ENCODE measurements around the gene CYP1A1. TPM values are rescaled to one million over a fixed set of nuclear protein-coding genes. Genes with fewer than 3 reads are reported as not detected.

The CYP1A1 gene
- total RNA-seq, 1 experiment from 2014 or later = not detected

- BruUV-seq (replicated peaks) = no TSS peak
- no peak for DNase-seq (ENCODE audit: unreplicated experiment)
- no peak overlapping the region for H3K27ac Mint-ChIP-seq (ENCODE audit: low read depth, unreplicated experiment)
- no peak overlapping the region for H3K4me3 Mint-ChIP-seq (ENCODE audit: unreplicated experiment)
- intact Hi-C loops (cut with micrococcal nuclease) = no loop called here
- CTCF ChIA-PET = interaction anchor here (0.6 to 0.7 kb wide), 2 partner anchors 242 to 313 kb away, joined by 3 read pairs; no protein-coding TSS in a partner anchor
- POLR2A ChIA-PET = interaction anchor here (0.7 kb wide), 1 partner anchor 69 kb away, joined by 4 read pairs; no protein-coding TSS in a partner anchor
- H3K27me3 Mint-ChIP-seq (ENCODE audit: insufficient read depth, unreplicated experiment) = peaks cover 19% of the 10 kb centered on the region
- no peaks in the 10 kb centered on the region for H3K9me3 Mint-ChIP-seq (ENCODE audit: unreplicated experiment)
- TF ChIP-seq, protein P1, sequence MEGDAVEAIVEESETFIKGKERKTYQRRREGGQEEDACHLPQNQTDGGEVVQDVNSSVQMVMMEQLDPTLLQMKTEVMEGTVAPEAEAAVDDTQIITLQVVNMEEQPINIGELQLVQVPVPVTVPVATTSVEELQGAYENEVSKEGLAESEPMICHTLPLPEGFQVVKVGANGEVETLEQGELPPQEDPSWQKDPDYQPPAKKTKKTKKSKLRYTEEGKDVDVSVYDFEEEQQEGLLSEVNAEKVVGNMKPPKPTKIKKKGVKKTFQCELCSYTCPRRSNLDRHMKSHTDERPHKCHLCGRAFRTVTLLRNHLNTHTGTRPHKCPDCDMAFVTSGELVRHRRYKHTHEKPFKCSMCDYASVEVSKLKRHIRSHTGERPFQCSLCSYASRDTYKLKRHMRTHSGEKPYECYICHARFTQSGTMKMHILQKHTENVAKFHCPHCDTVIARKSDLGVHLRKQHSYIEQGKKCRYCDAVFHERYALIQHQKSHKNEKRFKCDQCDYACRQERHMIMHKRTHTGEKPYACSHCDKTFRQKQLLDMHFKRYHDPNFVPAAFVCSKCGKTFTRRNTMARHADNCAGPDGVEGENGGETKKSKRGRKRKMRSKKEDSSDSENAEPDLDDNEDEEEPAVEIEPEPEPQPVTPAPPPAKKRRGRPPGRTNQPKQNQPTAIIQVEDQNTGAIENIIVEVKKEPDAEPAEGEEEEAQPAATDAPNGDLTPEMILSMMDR (IDR thresholded peaks at IDR 0.05; ENCODE audit: unreplicated experiment) = no peak
- H3K36me3 Mint-ChIP-seq (ENCODE audit: insufficient read depth, unreplicated experiment) = no peaks in the 10 kb centered on the region
- peaks cover 4% of the 10 kb centered on the region for H3K4me1 Mint-ChIP-seq (ENCODE audit: insufficient read depth, unreplicated experiment)
These were observed 13.0 kb downstream of the CYP1A1 start for GRCh38 chr15:74712311-74712710.

GRCh38 chr15:74710319-74711094, 14.8 kb downstream of the CYP1A1 start:
- Mint-ChIP-seq H3K36me3 (ENCODE audit: insufficient read depth, unreplicated experiment) (no peaks in the 10 kb centered on the region), H3K4me1 (ENCODE audit: insufficient read depth, unreplicated experiment) (peaks cover 4% of the 10 kb centered on the region), H3K27ac (ENCODE audit: low read depth, unreplicated experiment) (no peak overlapping the region), H3K27me3 (ENCODE audit: insufficient read depth, unreplicated experiment) (peaks cover 36% of the 10 kb centered on the region), H3K9me3 (ENCODE audit: unreplicated experiment) (no peaks in the 10 kb centered on the region), H3K4me3 (ENCODE audit: unreplicated experiment) (no peak overlapping the region)
- TF ChIP-seq, protein P1 (IDR thresholded peaks at IDR 0.05; ENCODE audit: unreplicated experiment) = no peak
- DNase-seq (ENCODE audit: unreplicated experiment) = no peak
- no TSS peak for BruUV-seq (replicated peaks)
- POLR2A ChIA-PET = no interaction called here
- intact Hi-C loops (cut with micrococcal nuclease) = no loop called here
- CTCF ChIA-PET = interaction anchor here (0.7 kb wide), 1 partner anchor 256 kb away, joined by 3 read pairs; no protein-coding TSS in a partner anchor

DNA sequence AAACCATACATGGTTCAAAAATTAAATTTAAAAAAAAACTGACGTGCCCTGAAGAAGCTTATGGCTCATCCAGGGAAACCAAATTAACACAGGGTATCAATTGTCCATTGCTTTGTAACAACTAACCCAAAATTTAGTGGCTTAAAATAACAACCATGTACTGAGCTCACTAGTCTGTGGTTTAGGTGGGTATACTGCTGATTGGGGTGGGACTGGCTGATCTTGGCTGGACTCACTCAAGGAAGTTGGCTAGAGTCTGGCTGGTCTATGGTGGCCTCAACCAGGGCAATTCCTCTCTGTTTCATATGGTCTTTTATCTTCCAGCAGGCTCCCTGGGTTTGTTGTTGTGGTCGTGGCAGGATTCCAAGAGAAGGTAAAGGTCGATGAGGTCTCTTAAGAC, 15.4 kb downstream of the CYP1A1 start:
- ChIA-PET POLR2A (interaction anchor here (0.6 kb wide), 1 partner anchor 493 kb away, joined by 3 read pairs; no protein-coding TSS in a partner anchor), CTCF (interaction anchor here (0.6 to 0.7 kb wide), 2 partner anchors 185 to 256 kb away, joined by 3 read pairs; no protein-coding TSS in a partner anchor)
- no TSS peak for BruUV-seq (replicated peaks)
- H3K36me3 Mint-ChIP-seq (ENCODE audit: insufficient read depth, unreplicated experiment) = no peaks in the 10 kb centered on the region
- no peak overlapping the region for H3K27ac Mint-ChIP-seq (ENCODE audit: low read depth, unreplicated experiment)
- no peaks in the 10 kb centered on the region for H3K9me3 Mint-ChIP-seq (ENCODE audit: unreplicated experiment)
- peaks cover 4% of the 10 kb centered on the region for H3K4me1 Mint-ChIP-seq (ENCODE audit: insufficient read depth, unreplicated experiment)
- no peak overlapping the region for H3K4me3 Mint-ChIP-seq (ENCODE audit: unreplicated experiment)
- TF ChIP-seq, protein P1 (IDR thresholded peaks at IDR 0.05; ENCODE audit: unreplicated experiment) = no peak
- H3K27me3 Mint-ChIP-seq (ENCODE audit: insufficient read depth, unreplicated experiment) = peaks cover 38% of the 10 kb centered on the region
- DNase-seq (ENCODE audit: unreplicated experiment) = no peak
- intact Hi-C loops (cut with micrococcal nuclease) = no loop called here

- TF ChIP-seq, protein P1 (IDR thresholded peaks at IDR 0.05; ENCODE audit: unreplicated experiment) = no peak
- Mint-ChIP-seq H3K9me3 (ENCODE audit: unreplicated experiment) (no peaks in the 10 kb centered on the region), H3K27me3 (ENCODE audit: insufficient read depth, unreplicated experiment) (peaks cover 38% of the 10 kb centered on the region), H3K4me3 (ENCODE audit: unreplicated experiment) (no peak overlapping the region), H3K4me1 (ENCODE audit: insufficient read depth, unreplicated experiment) (peaks cover 4% of the 10 kb centered on the region), H3K27ac (ENCODE audit: low read depth, unreplicated experiment) (no peak overlapping the region), H3K36me3 (ENCODE audit: insufficient read depth, unreplicated experiment) (no peaks in the 10 kb centered on the region)
- intact Hi-C loops (cut with micrococcal nuclease) = no loop called here
- ChIA-PET POLR2A (no interaction called here), CTCF (no interaction called here)
- peak; percentile 56 for DNase-seq (ENCODE audit: unreplicated experiment)
- BruUV-seq (replicated peaks) = no TSS peak
These were observed 16.3 kb downstream of the CYP1A1 start for GRCh38 chr15:74709011-74709410.

All from MCF 10A (cell line).